Stimulated activated CD8-positive, alpha-beta memory T cell treated with anti-CD3 and anti-CD28 coated beads, Interleukin-4, amount 100 ng/mL, for 24 hours (primary cell): ENCODE results near the gene STK24.

Experiments
- DNase-seq: peaks from one replicate; pipeline ENCODE4 v3.0.0-alpha.2; 2020; ENCODE audit warnings: low read depth

STK24 gene

DNA sequence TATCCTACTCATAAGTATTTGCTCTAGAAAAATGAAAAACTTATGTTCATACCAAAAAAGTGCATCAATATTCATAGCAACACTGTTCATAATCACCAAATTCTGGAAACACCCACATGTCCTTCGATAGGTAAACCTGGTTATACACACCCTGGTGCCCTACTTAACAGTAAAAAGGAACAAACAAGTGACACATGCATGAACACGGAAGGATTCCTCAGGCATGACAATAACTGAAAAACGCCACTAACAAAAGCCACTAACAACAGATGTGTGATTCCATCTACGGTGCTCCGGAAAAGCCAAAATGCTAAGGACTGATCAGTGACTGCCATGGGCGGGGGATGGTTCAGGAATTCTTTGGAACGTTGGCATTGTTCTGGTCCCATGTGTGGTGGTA lies 65.5 kb downstream of the STK24 start:
- no peak for DNase-seq

DNA sequence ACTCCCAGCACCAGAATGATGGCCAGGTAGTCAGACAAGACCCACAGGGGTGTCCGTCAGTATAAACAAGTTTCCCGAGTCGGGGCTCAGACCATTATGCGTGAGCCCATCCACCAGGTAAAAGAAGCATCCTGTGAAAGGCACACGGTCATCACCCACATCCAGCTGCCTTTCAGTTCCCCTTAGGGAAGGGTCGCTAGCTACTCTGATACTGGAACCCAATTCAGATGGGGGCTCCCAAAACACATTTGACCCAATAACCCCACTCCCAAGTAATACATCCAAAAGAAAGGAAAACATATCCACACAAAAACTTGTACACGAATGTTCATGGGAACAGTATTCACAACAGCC lies 66.8 kb downstream of the STK24 start:
- no peak for DNase-seq

DNA sequence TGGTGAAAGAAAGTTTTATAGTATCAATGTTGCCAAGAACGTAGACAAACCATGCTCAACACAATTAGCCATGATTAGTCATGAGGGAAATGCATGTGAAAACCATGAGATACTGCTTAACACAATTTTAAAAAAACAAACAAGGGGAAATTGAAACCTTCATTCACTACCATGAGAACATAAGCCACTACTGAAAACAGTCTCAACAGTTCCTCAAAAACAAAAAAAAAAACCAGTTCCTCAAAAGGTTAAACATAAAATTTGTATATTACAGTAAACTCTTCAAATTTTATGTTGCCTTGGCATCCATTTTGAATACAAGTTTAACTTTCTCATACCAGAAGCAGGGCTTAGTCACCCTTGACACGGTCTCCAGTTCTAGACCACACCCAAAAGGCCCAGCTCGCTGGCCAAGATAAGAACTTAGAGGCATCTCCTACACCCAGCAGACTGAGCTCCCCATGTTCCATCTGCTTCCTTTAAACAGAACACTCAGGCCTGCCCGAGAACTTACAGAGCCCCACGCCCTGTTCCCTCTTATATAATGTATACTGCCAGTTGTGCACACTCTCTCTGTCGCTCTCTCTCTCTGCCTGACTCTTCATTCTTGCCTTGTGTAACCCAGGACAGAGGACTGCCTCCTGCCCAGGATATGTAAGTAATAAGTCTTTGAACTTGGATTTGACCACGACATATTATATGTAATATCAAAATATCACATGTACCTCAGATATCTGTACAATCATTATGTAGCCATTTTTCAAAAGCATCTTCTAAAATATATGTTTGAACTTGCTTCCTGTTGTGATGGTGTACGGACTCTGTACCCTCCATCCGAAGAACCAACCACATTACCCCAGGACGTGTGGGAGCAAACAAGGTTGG lies 67.4 kb downstream of the STK24 start:
- no peak for DNase-seq

DNA sequence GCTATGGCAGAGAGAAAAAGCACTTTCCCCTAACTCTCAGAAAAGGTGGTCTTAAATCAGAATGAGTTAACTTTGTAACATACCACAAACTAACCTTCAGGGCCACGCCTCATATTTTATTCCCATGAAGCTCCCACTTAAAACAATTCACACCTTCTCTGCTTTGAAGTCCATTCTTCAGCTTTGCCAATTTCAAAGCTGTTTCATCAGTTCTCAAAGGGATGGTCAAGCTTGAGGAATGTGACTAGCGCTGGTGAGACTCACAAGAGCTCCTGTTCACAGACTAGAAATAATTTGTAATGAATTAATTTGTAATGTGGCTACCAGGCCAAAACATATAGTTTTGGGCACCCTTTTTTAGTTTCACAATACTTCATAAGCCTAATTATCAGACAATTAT lies 68.2 kb downstream of the STK24 start:
- DNase-seq: no peak

DNA sequence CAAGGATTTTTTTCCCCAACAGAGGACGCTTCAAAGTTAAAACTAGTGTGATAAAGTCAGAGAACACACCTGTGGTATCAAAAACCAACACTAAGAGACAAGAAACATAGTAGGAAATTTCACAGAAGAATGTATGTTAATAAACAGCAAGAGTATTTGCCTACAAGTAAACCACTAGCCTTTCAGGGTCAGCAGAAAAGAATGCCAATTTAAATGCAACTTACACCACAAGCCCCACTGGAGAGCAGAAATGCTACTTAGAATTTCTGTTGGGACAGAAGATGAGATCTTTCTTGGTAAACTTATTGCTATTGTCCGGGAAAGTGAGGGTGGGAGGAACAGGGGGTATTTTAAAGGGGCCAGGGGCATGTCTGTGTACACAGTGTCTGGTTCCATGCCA lies 68.6 kb downstream of the STK24 start:
- DNase-seq: no peak

DNA sequence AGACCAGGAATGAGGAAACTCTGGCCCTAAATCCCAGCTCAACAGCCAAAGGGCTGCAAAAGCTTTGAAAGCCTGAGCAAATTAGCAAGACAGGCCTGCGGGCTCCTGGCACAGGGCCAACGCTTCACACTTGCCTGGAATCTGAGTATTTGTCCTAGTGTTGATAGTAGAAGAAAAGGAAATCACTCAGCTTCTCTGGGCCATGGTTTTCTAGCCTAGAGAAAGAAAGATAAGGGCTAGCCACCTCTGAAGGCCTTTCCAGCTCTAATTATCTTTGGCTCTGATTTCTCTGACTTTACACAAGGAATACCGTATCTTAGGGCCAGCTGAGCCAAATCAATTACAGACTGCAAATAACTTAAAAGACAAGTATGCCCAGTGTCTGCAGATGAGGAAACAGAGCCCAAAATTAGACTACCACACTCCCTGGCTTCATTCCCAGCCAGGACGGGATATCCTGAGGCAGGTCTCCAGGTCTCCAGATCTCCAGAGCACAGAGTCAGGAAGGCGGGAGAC lies 69.6 kb downstream of the STK24 start:
- no peak for DNase-seq

DNA sequence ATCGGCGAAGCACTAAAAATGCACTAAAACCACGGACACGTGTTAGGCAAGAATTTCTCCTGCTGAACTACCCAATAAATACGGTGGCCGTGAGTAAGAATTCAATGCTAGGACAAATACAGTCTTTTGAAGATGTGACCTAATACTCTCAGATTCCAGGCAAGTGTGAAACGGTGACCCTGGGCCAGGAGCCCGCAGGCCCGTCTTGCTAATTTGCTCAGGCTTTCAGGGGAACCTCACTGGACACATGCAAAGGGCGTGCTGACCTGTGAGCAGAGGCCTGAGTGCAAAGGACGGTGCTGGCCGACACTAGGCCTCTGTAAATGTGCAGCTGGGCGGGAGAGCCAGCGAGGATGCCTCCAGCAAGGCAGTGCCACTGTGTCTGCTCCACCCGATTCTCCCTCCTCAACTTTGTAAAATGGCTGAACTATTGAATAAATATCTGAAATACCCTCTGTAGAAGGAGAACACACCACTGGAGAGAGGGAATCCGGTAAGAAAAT lies 70.1 kb downstream of the STK24 start:
- no peak for DNase-seq

DNA sequence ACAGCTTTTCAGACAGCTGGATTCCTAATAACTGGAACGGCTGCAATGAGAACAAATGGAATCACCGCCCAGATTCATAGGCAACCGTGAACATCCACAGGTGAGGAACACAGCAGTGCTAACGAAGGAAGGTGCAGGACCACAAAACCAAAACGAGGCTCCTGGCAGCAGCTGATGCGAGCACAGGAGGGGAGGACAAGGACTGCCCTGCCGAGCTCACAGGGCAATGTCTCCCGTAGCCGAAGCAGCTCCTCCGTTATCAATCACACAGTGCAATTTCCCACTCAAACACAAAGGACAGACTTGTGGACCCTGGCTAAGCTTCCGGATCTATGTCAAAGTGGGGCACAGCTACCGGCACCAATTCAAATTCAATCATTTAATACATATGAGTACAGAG lies 70.6 kb downstream of the STK24 start:
- DNase-seq: no peak

DNA sequence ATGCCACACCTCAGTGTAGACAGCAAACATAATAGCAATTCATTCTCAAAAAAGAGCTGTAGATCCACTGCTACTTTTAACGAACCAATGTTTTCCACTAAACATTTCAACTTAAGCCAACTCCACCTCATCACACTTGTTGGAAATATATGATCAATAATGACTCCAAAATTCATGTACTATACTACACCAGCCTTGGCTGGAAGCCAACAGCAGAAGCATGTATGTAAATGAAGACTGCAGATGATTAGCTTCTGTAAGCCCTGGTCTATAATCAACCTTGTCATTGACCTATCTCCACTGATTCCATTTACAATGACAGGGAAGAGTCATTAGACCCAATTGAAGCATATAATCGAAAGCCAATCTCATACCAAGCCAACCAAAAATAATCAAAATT lies 71.7 kb downstream of the STK24 start:
- no peak for DNase-seq

DNA sequence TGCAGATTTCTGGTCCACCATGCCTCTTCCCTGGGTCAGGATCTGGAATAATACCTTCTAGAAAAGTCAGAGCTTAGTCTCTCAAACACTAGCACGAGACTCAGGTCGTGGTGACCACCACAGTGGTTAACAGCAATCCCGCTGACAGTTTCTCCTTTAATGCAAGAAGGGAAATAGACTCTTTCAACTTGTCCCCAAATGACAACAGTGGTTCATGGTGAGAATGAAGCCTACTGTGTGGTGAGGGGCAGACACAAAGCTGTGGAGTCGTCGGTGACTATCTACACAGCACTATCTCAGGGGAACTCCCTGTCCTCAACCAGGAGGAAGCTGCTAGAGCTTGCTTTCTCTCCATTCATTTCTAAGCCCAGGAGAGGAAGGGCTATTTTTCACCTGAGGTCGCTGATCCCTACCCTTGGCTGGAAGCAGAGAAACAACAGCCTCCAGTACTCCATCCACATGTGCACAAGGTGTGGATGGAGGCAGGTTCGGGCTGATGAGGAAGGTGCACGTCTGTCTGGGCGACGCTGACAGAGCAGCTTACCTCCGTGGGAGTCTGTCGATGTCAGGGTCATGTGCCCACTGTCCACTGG lies 72.4 kb downstream of the STK24 start:
- DNase-seq: no peak

DNA sequence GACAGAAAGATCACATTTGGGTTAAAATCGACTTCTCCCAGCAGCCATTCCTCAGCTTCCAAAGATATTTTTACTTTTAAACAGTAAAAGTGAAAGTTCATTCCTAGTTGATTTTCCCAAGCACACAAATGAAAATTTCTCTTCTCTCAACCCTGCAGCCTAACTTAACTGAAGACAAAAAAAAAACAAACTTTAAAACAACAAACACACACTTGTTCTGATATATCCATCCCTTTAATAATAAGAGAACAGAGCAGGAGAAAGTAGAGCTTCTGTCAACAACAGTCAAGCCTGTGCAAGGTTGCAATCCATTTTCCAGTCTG lies 72.9 kb downstream of the STK24 start:
- no peak for DNase-seq

DNA sequence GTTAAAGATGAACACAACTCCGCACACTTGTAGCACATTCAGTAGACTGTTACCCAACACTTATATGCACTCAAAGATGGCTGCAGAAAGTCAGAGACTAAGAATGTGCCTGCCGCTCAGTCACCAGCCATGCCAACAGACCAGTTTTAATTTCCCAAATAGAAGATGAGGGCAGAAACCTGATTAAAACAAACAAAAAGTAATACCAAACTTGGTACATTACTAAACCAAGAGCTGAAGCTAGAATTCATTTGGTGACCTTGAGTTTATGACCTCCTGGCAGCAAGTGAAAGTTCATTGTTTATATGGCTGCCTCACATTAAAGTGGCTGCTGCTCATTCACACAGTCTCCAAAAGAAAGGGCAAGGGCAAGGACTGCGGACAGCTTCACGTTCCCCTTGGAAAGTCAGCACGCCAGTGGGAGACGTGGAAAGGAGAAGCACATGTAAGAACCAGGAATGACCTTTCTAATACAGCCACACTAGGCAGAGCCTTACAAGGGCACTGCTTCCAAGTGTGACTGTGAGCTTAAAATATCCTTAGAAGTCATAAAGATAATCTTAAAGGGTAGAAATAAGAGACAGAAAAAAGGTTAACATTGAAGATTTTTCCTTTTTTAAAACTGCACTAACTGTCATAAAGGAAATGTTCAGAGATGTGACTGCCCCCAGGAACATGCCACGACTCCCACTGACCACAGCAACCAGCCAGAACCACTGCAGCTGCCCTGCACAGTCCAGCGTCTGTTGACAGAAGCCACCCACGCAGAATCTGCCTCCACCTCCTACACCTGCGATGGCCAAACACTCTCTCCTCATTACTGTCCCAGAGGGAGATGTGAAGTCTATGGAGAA lies 73.5 kb downstream of the STK24 start:
- DNase-seq: no peak

DNA sequence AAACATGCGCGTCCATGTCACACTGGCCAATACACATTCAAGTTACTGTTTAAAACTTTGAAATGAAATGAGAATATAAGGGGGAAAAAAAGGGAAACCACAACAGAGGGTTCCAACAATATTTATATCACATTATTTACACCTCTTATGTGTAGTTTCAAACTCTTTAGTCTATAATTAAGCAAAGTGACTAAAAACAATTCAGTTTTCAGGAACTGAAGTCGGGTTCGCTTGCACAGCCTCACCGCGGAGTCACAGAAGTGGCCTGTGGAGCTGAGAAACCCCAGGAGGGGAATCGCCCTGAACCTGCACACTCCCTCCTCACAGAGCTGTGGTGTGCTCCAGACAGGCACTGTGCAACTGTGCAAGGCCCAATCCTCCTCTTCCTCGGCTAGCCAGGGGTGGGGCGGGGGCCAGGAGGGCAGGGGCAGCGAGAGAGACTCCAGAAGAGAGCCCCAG lies 75.9 kb downstream of the STK24 start:
- DNase-seq: no peak

DNA sequence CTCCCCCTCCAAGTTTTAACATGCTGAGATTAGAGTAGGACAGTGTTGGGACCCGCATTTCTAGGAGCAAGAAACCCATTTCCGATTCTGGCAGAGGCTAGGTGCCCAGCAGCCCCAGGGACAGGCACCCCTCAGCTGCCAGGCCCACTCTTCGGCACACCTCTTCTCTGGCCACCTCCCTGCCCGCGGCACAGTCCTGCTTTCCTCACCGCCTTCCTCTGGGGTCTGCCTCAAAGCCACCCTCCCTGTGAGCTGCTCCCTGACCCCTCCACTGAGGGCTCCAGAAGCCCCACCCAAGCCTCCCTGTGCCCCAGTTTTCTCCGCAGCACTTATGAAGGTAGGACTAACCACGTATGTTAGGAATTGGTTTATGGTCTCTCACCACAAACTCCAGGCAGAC lies 79.9 kb downstream of the STK24 start:
- DNase-seq: no peak

DNA sequence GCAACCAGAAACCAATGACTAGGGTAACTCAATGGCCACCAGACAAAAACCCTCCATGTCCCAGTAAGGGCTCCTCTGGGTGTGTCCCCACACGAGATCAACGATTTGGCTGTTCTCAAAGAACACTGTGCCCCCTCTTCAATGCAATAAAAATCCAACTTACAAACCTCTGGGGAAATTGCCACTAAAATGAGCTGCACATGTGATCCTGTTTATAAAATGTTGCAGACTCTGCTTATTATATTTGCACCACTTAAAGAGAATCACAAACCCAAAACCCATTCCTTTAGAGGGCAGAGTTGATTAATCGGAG lies 80.5 kb downstream of the STK24 start:
- DNase-seq: no peak

DNA sequence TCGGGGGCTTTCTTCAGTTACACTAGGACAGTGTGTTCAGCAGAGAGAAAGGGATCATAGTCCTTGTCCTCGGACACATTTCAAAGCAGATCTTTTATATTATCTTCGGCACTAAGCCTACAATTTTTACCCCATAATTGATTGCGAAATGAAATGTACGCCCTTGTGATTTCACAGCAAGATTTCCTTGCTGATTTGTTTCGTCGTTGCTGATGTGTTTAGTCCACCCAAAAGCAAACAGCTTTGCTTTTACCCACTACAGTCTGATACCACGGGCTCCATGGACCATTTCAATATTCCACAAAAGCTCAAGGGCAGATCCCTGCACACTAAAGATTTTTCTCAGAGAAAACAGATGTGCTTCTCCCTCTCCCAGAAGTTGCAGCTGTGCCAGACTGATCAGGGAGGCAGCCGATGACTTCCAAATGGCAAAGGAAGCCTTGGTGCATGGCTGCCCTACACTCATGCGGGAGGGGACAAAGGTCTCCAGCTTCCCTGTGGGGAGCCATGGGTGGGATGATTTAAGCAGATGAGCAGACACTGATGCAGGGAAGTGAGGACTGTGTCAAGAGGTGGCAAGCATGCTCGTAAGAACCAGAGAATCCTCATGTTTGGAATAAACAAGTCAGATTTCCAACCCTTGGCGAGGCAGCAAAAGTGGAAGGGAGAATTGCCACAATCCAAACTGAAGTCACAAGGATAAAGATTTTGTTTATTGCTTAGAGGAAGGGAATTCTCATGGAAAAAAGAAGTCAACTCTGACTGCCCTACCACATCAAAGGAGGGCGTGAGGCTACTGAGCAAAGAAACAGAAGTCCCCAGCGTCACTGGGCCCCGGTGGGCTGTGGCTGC lies 81.1 kb downstream of the STK24 start:
- DNase-seq: no peak

DNA sequence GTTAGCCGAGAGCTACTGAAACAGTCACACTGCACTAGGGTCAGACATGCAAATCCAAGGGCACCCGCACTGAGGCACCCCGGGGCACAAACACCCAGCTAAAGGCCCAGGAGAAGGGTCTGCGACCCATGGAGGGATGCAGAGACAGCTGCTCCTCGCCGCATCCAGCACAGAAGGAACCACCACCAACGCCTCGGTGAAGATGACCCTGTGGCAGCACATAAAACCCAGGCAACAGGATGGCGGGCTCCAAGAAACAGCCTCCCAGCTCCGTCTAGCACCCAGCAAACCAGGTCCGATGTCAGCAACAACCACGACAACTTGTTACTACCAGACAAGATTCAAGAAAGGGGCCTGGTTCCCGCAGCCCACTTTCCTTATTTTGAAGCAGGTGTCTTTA lies 82.1 kb downstream of the STK24 start:
- DNase-seq: no peak

DNA sequence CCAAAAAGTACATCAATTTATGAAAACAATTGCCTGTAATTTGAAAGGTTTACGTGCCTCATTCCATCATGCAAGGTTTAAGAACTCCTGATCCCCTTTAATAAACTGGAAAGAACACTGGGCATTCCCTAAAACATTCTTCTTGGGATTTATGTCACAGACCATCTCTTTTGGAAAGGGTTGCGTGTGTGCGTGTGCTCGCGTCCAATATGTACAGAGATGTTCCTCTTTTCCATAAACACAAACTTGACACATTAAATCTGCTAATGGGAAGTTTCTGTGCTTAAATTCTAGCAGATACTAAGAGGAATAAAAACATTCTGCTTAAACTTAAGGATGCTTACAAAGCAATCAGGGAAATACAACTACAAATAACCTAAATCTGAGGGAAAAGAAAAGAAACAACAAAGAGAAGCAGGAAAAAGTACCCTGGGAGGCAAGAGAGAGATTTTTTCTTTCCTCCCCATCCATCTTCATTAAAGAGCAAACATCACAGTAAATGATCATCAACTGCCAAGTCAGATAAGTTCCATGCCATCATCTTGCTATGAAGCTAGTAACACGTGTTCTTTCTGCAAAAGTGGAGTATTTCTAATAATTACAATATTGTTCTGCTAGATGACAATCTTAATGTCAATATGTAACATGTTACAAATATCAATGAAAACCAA lies 83.7 kb downstream of the STK24 start:
- DNase-seq: no peak

DNA sequence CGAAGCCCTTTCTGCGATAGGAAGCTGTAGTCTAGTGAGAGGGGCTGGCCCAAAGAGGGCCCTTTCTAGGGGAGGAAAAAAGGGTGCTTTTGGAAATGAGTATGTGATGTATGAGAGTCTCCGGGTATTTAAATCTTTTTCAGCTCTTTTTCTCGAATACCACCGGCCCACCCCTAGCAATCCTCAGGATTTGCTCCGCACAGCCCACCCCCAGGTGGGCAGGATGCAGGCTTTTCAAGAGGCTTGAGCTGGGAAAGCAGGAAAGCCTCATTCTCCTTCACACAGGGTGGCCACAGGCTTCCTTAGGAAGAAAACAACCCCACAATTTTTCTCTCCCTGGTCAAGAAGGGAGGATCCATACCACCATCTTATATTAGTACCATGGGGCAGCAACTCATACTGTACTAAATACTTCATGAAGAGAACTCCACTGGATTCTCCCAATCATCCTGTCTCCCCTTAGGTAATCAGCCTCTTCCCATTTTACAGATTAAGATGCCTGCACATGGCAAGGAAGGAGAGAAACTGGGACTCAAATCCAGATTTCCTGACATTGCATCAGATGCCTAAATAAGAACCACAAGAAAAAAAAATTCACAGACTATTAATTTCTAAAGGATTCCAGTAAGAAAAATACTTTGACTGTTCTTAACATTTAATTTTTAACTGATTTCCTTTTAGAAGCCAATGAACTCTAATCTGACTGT lies 84.4 kb downstream of the STK24 start:
- no peak for DNase-seq

DNA sequence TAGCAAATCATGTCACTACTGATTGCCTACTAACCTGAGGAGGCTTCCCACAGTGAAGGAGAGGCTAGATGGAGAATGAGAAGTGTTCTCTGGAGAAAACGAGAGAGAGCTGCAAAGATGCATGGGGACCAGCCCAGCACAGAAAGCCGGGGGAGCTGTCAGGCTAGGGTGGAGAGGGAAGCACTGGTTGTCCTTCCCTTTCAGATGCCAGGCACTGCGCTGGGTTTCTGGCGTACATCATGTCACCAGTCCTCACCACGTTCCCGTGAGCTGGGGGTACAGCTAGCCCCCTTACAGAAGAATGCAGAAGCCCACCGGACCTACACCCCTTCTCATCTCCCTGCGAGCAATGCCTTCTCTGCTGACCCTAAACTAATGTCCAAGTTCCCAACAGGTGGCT lies 86.0 kb downstream of the STK24 start:
- no peak for DNase-seq
